GM21737 (cell line): Measurements from ENCODE around the gene ELP4.
"Not testable (repeated sequence)": the region's sequence is repeated elsewhere in the genome, so short reads cannot be mapped to it uniquely, and the experiment has no call there.

Experiments
- ATAC-seq: cut with Tn5 transposase; IDR thresholded peaks from one replicate; pipeline ENCODE4 v1.9.1; 2021; ENCODE audit warnings: mild to moderate bottlenecking, moderate library complexity; ENCODE audit not compliant: unreplicated experiment

The ELP4 gene

GRCh38 chr11:31641477-31642062, 132.0 kb downstream of the ELP4 start:
- ATAC-seq = no peak

- no peak for ATAC-seq
Observed at GRCh38 chr11:31643857-31644256, 134.3 kb downstream of the ELP4 start.

- no peak for ATAC-seq
Observed at GRCh38 chr11:31645747-31646146, 136.2 kb downstream of the ELP4 start.

GRCh38 chr11:31646216-31646615, 136.6 kb downstream of the ELP4 start:
- no peak for ATAC-seq

GRCh38 chr11:31649129-31649966, 139.8 kb downstream of the ELP4 start:
- ATAC-seq = no peak

- ATAC-seq = no peak
Observed at GRCh38 chr11:31651208-31651607, 141.6 kb downstream of the ELP4 start.

GRCh38 chr11:31651822-31652221, 142.3 kb downstream of the ELP4 start:
- ATAC-seq = no peak

- ATAC-seq = no peak
Observed at GRCh38 chr11:31652528-31652927, 143.0 kb downstream of the ELP4 start.

- ATAC-seq = no peak
Observed at GRCh38 chr11:31655483-31655882, 145.9 kb downstream of the ELP4 start.

- no peak for ATAC-seq
Observed at GRCh38 chr11:31656051-31656450, 146.5 kb downstream of the ELP4 start.

- no peak for ATAC-seq
Observed at GRCh38 chr11:31657091-31657490, 147.5 kb downstream of the ELP4 start.

GRCh38 chr11:31664129-31664528, 154.6 kb downstream of the ELP4 start:
- ATAC-seq = no peak

- no peak for ATAC-seq
Observed at GRCh38 chr11:31664954-31665353, 155.4 kb downstream of the ELP4 start.

- no peak for ATAC-seq
Observed at GRCh38 chr11:31671681-31672080, 162.1 kb downstream of the ELP4 start.

- not testable (repeated sequence) for ATAC-seq
Observed at GRCh38 chr11:31673108-31673507, 163.5 kb downstream of the ELP4 start.

- ATAC-seq = no peak
Observed at GRCh38 chr11:31676280-31676982, 166.9 kb downstream of the ELP4 start.

- no peak for ATAC-seq
Observed at GRCh38 chr11:31680770-31681169, 171.2 kb downstream of the ELP4 start.

GRCh38 chr11:31687256-31687655, 177.7 kb downstream of the ELP4 start:
- ATAC-seq = no peak

GRCh38 chr11:31687861-31688260, 178.3 kb downstream of the ELP4 start:
- ATAC-seq = no peak

GRCh38 chr11:31689559-31689958, 180.0 kb downstream of the ELP4 start:
- ATAC-seq = no peak

- no peak for ATAC-seq
Observed at GRCh38 chr11:31690041-31690440, 180.5 kb downstream of the ELP4 start.

GRCh38 chr11:31690516-31690915, 180.9 kb downstream of the ELP4 start:
- no peak for ATAC-seq
